ENCODE measurements around the gene TBL2.

Gene TBL2

DNA sequence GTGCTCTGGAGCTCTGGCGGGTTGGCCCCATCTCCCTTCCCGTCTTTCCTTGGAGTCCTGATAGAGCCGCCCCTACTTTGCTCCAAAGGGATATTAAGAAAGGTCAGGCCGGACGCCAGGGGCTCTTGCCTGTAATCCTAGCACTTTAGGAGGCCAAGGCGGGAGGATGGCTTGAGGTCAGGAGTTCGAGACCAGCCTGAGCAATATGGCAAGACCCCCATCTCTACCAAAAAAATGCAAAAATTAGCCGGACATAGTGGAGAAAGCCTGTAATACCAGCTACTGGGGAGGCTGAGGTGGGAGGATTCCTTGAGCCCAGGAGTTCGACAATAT lies 46.3 kb upstream of the TBL2 start:
- TF ChIP-seq, protein P1, sequence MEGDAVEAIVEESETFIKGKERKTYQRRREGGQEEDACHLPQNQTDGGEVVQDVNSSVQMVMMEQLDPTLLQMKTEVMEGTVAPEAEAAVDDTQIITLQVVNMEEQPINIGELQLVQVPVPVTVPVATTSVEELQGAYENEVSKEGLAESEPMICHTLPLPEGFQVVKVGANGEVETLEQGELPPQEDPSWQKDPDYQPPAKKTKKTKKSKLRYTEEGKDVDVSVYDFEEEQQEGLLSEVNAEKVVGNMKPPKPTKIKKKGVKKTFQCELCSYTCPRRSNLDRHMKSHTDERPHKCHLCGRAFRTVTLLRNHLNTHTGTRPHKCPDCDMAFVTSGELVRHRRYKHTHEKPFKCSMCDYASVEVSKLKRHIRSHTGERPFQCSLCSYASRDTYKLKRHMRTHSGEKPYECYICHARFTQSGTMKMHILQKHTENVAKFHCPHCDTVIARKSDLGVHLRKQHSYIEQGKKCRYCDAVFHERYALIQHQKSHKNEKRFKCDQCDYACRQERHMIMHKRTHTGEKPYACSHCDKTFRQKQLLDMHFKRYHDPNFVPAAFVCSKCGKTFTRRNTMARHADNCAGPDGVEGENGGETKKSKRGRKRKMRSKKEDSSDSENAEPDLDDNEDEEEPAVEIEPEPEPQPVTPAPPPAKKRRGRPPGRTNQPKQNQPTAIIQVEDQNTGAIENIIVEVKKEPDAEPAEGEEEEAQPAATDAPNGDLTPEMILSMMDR (IDR thresholded peaks at IDR 0.05; ENCODE audit: insufficient read depth, low read length) = no peak
- no peak for TF ChIP-seq POLR2AphosphoS5 (IDR thresholded peaks at IDR 0.05; ENCODE audit: low read depth)
- TF ChIP-seq GABPA (IDR thresholded peaks at IDR 0.05; ENCODE audit: low read depth) = no peak
- DNase-seq (ENCODE audit: low read depth in 1 of 2, low spot score in 1 of 2) = no peak
- Histone ChIP-seq H3K27ac (replicated peaks) (no peak overlapping the region), H3K27me3 (ENCODE audit: insufficient read depth, poor library complexity, severe bottlenecking) (peaks cover 43% of the 10 kb centered on the region), H3K4me3 (replicated peaks; ENCODE audit: insufficient read depth, low read length) (no peak overlapping the region)

DNA sequence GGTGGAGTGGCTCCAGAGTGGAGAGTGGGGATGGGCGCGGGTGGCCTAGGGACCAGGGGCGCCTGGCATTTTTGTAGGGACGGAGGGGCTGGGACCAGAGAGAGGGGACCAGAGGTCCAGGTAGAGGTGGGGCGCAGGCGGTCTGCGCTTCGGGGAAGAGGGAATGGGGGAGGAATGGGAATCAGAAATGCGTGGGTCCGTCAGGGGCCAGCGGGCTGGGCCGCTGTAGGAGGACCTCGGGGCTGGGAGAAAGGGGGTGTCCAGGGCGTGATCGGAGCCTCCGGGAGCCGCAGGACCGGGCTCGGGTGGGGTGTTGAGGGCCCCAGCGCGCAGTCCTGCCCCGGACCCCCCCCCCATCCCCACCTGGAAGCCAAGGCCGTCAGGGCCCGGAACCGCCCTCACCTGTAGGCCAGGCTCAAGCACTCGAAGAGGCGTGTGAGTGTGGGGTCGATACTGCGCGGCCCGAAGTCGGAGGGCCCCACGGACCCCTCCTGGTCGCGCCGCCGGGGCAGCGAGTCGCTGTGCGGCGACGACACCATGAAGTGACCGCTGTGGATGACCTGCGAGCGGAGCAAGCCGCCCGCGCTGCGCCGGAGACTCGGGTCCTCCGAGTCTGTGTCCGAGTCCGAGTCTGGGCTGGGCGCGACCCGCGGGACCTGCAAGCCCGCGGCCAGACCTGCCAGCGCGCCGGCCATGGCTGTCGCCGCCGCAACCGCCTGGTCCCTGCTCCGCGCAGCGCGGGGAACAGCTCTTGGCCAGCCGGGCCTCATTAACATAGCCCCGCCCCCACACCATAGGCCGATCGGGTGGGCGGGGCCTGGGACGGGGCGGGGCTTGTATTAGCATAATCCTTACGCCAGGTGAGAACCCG lies 45.7 kb upstream of the TBL2 start, which contains the start of gene MLXIPL:
TSS of gene MLXIPL (minus strand) at position 725 of the 871 bp plus-strand sequence. CDS start at position 695, 30 bp downstream.
- H3K4me3 ChIP-seq (replicated peaks; ENCODE audit: insufficient read depth, low read length) = peak within 1 kb of the TSS; percentile 26
- H3K27ac ChIP-seq (replicated peaks) = no peak within 1 kb of the TSS
- TF ChIP-seq SPI1 (IDR thresholded peaks at IDR 0.05; ENCODE audit: borderline replicate concordance, low read depth) (no peak), POLR2AphosphoS5 (IDR thresholded peaks at IDR 0.05; ENCODE audit: low read depth) (no peak), GABPA (IDR thresholded peaks at IDR 0.05; ENCODE audit: low read depth) (no peak)
- TF ChIP-seq, protein P1 (IDR thresholded peaks at IDR 0.05; ENCODE audit: insufficient read depth, low read length) = no peak
- TF ChIP-seq, protein P2, sequence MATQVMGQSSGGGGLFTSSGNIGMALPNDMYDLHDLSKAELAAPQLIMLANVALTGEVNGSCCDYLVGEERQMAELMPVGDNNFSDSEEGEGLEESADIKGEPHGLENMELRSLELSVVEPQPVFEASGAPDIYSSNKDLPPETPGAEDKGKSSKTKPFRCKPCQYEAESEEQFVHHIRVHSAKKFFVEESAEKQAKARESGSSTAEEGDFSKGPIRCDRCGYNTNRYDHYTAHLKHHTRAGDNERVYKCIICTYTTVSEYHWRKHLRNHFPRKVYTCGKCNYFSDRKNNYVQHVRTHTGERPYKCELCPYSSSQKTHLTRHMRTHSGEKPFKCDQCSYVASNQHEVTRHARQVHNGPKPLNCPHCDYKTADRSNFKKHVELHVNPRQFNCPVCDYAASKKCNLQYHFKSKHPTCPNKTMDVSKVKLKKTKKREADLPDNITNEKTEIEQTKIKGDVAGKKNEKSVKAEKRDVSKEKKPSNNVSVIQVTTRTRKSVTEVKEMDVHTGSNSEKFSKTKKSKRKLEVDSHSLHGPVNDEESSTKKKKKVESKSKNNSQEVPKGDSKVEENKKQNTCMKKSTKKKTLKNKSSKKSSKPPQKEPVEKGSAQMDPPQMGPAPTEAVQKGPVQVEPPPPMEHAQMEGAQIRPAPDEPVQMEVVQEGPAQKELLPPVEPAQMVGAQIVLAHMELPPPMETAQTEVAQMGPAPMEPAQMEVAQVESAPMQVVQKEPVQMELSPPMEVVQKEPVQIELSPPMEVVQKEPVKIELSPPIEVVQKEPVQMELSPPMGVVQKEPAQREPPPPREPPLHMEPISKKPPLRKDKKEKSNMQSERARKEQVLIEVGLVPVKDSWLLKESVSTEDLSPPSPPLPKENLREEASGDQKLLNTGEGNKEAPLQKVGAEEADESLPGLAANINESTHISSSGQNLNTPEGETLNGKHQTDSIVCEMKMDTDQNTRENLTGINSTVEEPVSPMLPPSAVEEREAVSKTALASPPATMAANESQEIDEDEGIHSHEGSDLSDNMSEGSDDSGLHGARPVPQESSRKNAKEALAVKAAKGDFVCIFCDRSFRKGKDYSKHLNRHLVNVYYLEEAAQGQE (IDR thresholded peaks at IDR 0.05; ENCODE audit: insufficient replicate concordance, low read depth) = no peak
- H3K27me3 ChIP-seq (ENCODE audit: insufficient read depth, poor library complexity, severe bottlenecking) = peaks cover 43% of the 10 kb centered on the region
- DNase-seq (ENCODE audit: low read depth in 1 of 2, low spot score in 1 of 2) = peak in 1 of 2 experiments; percentile 47

DNA sequence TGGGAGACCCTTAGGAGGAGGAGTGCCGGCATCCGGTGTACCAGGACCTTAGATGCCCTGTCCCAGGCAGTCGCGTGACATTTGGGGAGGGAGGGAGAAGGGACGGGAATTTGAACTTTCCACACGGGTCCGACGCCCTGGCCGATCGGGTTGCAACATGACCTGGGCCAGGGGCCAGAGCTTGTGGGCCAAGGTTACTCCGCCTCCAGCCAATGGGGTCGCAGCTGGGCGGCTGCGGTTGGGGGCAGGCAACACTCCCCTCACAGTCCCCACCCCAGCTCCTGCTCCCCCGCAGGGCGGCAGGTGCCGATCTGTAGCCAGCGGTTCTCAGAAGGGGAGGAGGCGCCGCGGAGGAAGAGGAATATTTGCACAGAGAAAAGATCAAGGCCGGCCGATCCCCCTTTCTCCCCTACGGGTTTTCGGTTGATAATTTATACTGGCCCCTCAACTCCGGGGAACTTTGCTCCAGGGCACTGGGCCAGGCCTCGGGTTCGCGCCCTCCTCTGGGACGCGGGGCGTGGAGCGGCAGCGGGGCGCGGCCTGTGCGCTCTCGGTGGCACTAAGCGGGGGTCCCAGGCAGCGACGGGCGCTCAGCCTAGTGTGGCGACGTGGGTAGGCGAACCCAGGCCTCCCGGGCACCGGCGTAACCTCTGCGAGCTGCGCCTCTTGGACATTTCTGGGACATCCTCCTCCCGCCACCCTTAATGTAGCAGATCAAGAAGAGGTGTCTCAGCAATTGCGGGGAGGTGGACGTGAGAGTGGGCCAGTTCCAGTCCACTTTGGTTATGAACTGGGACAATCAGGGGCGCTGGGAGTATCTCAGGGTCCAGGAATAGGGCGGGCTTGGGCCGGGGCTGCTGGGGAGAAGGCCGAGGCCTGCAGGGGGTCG lies 44.8 kb upstream of the TBL2 start:
- Histone ChIP-seq H3K27me3 (ENCODE audit: insufficient read depth, poor library complexity, severe bottlenecking) (peaks cover 43% of the 10 kb centered on the region), H3K27ac (replicated peaks) (no peak overlapping the region), H3K4me3 (replicated peaks; ENCODE audit: insufficient read depth, low read length) (peak overlapping the region; percentile 7)
- peak; percentile 12 to 55 for DNase-seq (ENCODE audit: low read depth in 1 of 2, low spot score in 1 of 2)
- TF ChIP-seq GABPA (IDR thresholded peaks at IDR 0.05; ENCODE audit: low read depth) (no peak), POLR2AphosphoS5 (IDR thresholded peaks at IDR 0.05; ENCODE audit: low read depth) (no peak), SPI1 (IDR thresholded peaks at IDR 0.05; ENCODE audit: borderline replicate concordance, low read depth) (no peak)
- TF ChIP-seq, protein P2 (IDR thresholded peaks at IDR 0.05; ENCODE audit: insufficient replicate concordance, low read depth) = no peak
- TF ChIP-seq, protein P1 (IDR thresholded peaks at IDR 0.05; ENCODE audit: insufficient read depth, low read length) = no peak
